SK-N-MC (cell line): ENCODE results near the gene ZCCHC24.

Experiments used
- EZH2 ChIP-seq: fragments of 200-600 bp; sonication (generic); IDR thresholded peaks from one replicate; pipeline ENCODE4 v1.6.1; 2017; ENCODE audit warnings: antibody characterized with exemption
- FOXP2 ChIP-seq: optimal IDR thresholded peaks from 2 replicates; pipeline ENCODE3; 2011; ENCODE audit warnings: mild to moderate bottlenecking, moderate library complexity; ENCODE audit not compliant: insufficient read depth; ENCODE audit errors: extremely low read length, control extremely low read depth
- POLR2AphosphoS5 ChIP-seq: IDR thresholded peaks from 2 replicates; pipeline ENCODE4 v1.6.1; 2012; ENCODE audit warnings: mild to moderate bottlenecking, low read depth, low read length, borderline replicate concordance

DNA sequence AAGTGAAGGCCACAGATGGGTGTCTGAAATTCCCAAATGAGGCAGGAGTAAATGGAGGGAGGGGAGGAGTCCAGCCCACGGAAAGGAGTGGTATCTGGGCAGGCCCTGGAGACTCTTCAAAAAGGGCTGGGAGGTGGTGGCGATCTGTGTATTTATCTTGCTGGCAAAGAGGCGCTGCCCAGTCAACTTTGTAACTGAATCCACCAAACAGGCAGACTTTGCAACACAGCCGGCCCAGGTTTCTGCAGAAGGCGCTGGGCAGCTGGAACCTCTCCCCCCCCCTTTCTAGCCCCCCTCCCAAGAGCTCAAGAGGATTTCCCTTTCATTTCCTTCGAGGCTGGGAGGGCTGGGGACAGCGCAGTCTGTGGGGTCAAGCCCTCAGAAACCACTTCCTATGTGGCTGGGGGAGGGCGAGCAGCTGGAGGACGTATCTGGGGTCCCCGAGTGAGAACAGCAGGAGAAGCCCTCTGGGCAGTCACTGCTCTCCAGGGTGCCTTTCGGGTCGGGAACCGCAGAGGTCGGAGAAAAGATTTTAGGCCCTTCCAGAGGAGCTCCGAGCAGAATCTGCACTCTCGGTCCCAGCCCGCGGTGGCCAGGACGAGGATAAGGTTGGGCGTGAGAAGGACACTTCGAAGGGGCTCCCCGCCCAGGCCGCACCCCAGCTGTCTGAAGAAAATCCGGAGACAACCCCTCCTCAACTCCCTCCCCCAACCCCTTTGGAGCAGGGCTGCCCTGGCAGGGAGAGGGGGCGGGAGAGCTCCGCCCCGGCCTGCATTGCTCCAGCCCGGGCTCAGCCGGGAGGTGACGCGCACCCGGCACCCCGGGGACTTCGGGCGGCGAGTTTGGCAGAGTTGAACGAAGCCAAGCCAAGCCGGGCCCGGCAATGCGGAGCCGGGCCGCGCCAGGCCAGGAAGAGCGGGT lies 965 bp downstream of the ZCCHC24 start:
- TF ChIP-seq EZH2, result no peak
- TF ChIP-seq POLR2AphosphoS5, result no peak
- no peak for TF ChIP-seq FOXP2
